Measurements from ENCODE around the gene DEFB112.

DEFB112 gene

GRCh38 chr6:49995278-49995677, 54.5 kb downstream of the DEFB112 start:
- DNase-seq (ENCODE audit: low spot score), result no peak

All from CD4-positive, alpha-beta T cell treated with Interleukin-6 at 100 ng/mL for 8 hours (primary cell).